Measurements from ENCODE around the gene RPL19.

DNA sequence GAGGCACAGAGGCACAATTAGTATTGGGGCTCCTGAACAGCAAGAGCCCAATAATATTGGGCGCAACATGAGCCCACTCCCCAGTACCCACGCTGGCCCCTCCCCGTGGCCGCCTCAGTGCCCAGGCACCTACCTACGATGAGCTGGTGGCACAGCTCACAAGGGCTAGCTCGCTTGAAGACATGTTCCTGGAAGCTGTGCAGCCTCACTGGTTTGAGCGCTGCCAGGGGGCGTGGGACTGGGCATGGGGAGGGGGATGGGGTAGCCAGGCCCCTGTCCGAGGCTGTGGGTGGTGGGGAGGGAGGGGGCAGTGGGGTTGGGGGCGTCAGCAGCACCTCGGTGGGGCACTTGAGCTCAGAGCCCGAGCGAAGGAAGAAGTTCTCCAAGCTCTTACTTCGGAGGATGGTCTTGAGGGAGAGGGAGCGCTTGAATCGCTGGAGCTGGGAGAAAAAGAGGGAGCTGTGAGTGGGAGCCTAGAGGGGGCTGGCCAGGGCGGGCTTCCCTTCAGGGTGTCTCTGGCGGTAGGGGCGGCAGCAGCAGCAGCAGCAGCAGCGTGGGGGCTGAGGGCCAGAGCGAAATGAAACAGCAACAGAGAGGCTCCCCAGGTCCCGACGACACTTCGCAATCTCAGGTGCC is 17.8 kb downstream of the RPL19 start:
- TF ChIP-seq POLR2A (IDR thresholded peaks at IDR 0.05) (no peak), CTCF (IDR thresholded peaks at IDR 0.05) (no peak)

Measured in testis (tissue), 2 donors.